HFF-Myc (cell line): ENCODE data around the gene GCK.

Source experiments
- DNase-seq: peaks from one replicate; pipeline ENCODE4 v3.0.0-alpha.2; 2011; ENCODE audit warnings: low read depth; ENCODE audit errors: extremely low read depth
- H3K4me3 ChIP-seq: replicated peaks from 2 replicates; pipeline ENCODE4 v1.5.1; 2011; ENCODE audit warnings: low read depth, mild to moderate bottlenecking, control low read depth, low read length
- TF ChIP-seq, protein P1 (sequence below): IDR thresholded peaks from 2 replicates; pipeline ENCODE4 v1.5.1; 2012; ENCODE audit warnings: mild to moderate bottlenecking, low read depth, low read length, control low read depth; ENCODE audit errors: missing control alignments

Gene GCK

DNA sequence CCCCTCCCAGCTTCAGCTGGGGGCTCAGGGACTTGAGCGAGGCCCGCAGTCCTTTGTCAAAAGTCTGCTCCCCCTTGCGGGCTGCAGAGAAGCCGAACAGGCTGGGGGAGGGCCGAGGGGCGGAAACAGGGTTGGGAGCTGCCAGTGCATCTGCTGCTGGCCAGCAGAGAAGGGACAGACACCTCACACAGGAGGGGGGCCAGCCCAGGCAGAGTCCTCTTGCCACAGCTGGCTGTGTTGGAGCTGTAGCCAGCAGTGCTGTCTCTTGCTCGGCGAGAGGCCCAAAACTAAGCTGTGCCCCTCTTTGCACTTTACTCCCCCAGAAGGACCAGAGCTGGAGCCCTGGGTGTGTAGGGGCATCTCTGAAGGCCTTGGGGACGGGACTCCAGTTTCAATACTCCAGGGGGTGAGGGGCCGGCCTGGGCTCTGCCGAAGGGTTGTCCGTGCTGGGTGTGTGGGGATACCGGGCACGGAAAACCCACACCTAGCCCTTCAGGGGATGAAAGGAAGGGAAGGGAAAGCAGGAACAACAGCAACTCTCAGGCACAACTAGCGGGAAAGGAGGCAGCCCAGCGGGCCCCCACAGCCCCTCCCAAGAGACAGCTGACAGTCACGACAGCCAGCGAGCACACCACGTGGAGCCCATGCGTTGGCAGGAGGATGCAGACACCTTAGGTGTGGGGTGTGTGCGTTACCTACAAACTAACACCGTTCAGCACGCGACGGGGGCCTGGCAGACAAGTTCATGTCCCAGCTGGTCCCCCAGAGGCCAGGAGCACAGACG is 29.4 kb upstream of the GCK start:
- H3K4me3 ChIP-seq = no peak overlapping the region
- TF ChIP-seq, protein P1, sequence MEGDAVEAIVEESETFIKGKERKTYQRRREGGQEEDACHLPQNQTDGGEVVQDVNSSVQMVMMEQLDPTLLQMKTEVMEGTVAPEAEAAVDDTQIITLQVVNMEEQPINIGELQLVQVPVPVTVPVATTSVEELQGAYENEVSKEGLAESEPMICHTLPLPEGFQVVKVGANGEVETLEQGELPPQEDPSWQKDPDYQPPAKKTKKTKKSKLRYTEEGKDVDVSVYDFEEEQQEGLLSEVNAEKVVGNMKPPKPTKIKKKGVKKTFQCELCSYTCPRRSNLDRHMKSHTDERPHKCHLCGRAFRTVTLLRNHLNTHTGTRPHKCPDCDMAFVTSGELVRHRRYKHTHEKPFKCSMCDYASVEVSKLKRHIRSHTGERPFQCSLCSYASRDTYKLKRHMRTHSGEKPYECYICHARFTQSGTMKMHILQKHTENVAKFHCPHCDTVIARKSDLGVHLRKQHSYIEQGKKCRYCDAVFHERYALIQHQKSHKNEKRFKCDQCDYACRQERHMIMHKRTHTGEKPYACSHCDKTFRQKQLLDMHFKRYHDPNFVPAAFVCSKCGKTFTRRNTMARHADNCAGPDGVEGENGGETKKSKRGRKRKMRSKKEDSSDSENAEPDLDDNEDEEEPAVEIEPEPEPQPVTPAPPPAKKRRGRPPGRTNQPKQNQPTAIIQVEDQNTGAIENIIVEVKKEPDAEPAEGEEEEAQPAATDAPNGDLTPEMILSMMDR = peak; percentile 26
- no peak for DNase-seq

DNA sequence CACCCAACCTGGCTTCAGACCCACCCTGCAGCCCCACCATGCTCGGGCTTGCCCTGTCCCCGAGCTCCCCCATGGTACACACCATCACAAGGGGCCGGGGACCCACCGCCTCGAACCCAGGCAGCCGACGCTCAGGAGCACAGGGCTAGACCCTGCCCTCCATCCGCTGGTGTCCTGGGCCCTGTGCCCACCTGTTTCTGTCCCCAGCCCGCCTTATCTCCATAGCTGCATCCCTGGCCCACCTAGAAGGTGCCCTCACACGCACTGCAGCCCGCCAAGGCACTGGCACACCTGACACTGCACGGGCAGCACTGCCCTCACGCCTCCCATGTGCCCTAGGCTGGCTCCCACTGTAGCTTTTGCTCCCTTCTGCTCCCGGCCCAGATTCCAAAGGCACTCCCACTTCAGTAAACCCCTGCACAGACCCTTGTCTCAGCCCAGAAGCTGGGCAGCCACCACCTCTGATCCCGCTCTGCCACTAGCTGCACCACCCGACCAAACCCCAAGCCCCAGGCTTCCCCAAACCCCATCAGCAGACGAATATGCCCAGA is 28.7 kb upstream of the GCK start:
- DNase-seq = no peak
- TF ChIP-seq, protein P1 = no peak
- no peak overlapping the region for H3K4me3 ChIP-seq

DNA sequence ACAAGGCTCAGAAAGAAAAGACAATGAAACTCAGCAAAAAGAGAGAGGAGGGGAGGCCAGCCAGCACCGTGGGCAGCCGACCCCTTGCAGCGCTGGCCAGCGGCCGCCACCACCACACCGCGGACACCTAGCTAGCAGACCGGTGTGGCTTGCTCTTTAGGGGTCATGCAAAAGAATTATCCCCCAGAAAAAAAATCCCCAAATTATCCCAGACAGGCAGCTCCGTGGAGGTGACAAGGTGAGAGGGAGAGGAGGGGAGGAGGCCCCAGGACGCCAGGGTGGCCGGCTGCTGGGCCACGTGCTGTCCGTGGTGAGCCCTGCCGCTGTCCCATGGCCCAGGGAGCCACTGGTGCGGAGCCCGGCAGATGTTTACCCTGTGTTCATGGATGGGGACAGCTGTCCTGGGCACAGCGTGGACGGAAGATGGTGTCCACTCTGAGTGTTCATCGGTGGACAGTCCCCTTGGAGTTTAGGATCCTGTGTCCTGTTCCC is 28.0 kb upstream of the GCK start:
- TF ChIP-seq, protein P1 = no peak
- no peak overlapping the region for H3K4me3 ChIP-seq
- DNase-seq = no peak

DNA sequence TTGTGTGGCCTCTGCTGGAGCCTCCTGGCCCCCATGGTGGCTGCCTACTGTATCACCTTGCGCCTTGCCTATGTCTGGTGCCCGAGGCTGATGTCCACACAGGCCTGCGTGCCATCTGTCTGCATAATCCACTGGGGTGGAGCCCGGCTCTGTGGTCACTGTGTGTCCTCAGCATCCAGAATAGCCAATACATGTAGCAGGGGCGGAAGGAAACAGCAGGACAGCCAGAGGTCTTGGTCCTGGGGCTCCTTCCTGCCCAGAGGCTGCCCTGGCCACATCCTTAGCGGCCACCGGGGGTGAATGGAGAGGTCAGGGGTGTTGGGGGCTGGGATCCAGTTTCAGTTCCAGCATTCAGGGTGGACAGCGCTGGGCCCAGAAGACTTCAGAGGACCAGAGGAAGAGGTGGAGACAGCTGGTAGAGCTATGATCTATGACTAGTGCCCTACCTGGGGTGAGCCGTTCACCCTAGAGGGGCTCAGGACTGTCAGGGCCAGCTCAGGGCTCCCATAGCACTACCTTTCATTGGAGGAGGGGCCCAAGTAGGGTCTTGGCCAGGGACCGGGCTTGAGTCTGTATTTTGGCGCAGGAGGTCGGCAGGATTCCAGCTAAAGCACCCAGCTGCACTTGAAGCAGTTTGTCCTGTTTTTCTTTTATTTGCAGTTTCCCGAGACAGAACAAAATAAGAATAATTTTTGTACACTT is 27.4 kb upstream of the GCK start:
- no peak for DNase-seq
- TF ChIP-seq, protein P1 = no peak
- H3K4me3 ChIP-seq = no peak overlapping the region

DNA sequence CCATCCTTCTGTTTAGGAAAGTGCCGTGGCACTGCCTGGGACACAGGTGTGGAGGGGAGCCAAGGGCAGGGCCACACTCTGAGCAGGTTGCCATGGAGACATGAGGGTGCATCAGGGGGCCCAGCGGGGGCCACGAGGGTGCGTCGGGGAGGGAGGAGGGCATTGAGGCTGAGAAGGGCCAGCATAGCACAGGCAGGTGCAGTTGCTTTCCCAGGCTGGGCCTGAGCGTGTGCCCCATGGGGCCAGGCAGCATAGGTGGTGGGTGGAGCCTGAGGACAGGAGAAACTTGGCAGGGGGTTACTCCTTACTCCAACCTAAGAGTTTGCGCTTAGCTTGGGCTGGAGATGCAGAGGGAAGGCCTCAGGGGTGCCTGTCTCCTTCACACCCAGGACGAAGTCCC is 26.8 kb upstream of the GCK start:
- DNase-seq = no peak
- no peak overlapping the region for H3K4me3 ChIP-seq
- TF ChIP-seq, protein P1 = no peak

DNA sequence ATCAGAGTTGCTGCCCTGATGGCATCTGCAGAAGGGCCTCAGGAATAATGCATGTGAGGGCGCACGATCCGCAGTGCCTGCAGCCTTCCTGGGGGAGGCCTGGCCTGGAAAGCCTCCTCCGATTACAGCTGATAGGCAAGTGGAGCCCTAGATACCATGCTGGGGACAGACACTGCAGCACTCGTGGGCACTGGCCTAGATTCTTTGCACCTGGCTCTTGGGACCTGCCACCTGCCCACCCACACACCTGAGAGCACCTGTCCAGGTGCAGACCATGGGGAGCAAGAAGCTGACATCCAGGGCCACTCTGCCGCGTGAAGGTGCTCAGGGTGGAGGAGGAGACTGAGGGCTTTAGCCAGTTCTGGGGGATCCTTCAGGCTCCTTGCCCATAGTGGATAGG is 26.3 kb upstream of the GCK start:
- no peak overlapping the region for H3K4me3 ChIP-seq
- DNase-seq = no peak

More for the DNA sequence above, 26.3 kb upstream of the GCK start:
- TF ChIP-seq, protein P1 = no peak
